ENCODE data around the gene PLA1A. TPM values are rescaled to one million over a fixed set of nuclear protein-coding genes. Genes with fewer than 3 reads are reported as not detected.
A peak's percentile ranks its signal among the peaks of the same experiment; 100 is the strongest.
"Not testable (repeated sequence)": the region's sequence is repeated elsewhere in the genome, so short reads cannot be mapped to it uniquely, and the experiment has no call there.

PLA1A gene, protein sequence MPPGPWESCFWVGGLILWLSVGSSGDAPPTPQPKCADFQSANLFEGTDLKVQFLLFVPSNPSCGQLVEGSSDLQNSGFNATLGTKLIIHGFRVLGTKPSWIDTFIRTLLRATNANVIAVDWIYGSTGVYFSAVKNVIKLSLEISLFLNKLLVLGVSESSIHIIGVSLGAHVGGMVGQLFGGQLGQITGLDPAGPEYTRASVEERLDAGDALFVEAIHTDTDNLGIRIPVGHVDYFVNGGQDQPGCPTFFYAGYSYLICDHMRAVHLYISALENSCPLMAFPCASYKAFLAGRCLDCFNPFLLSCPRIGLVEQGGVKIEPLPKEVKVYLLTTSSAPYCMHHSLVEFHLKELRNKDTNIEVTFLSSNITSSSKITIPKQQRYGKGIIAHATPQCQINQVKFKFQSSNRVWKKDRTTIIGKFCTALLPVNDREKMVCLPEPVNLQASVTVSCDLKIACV
- total RNA-seq = 0.22 and 0.29 TPM in 2 replicates

DNA sequence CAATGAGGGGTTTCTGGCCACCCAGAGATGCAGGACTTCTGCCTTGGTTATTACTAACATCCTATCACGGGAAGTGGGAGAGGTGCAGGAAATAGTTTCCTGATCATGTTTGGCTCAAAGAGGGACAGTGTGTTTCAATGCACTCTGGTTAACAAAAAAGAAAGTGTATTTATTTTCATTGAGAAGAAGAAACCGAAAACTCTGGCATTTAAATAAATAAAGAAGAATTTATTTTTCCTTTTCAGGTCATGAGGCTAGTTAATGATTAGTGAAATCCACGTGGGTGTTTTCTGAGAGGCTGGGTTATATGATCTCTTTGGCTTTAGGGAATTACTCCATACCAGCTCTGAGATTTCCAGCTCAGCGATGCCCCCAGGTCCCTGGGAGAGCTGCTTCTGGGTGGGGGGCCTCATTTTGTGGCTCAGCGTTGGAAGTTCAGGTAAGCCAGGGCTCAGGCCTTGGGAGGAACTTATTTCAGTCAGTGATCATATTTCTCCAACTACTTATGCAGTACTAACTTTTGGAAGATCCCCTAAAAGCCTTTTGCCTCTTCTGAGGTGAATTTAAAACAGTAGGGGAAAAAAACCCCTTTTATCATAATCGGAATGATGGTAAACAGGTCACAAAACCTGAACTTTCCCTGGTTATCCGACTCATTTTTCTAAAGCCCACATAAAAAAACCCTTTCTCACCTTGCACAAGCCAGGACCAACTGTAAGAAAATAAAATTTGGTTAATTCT lies at the start of gene PLA1A:
PLA1A (plus strand) TSS at position 338 of the 741 bp plus-strand sequence; CDS start at position 367, 29 bp downstream.
- no peak within 1 kb of the TSS for H3K4me3 Mint-ChIP-seq
- peak within 1 kb of the TSS; percentile 11 for H3K27ac Mint-ChIP-seq
- DNase-seq (ENCODE audit: low spot score) = no peak
- no peaks in the 10 kb centered on the region for H3K9me3 Mint-ChIP-seq
- no peaks in the 10 kb centered on the region for H3K36me3 Mint-ChIP-seq (ENCODE audit: low read depth)
- H3K4me1 Mint-ChIP-seq (ENCODE audit: low read depth) = peaks cover 41% of the 10 kb centered on the region
- intact Hi-C loops (cut with micrococcal nuclease) = loop anchor here (2.0 kb wide), 1 partner anchor 17 kb away; no protein-coding TSS in a partner anchor
- no peaks in the 10 kb centered on the region for H3K27me3 Mint-ChIP-seq (ENCODE audit: insufficient read depth)

DNA sequence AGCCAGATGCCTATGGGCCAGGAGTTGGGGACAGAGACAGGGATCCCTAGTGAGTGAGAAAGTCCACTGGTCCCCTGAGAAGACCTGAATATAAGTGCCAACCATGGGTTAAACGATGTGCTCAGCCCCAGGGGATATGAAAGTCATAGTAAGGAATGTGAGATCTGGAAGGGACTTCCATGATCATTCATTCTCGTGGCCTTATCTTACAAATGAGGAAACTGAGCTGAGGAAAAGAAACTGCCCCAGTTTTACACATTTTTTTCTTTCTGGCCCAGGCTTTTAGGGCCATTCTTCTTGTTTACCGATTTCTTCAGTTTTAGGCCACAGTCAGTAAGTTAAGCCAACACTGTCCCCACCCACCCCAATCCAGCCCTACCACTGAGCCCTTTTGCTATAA lies 49.3 kb upstream of the PLA1A start:
- intact Hi-C loops (cut with micrococcal nuclease) = no loop called here
- Mint-ChIP-seq H3K27ac (no peak overlapping the region), H3K36me3 (ENCODE audit: low read depth) (peaks cover 22% of the 10 kb centered on the region), H3K9me3 (no peaks in the 10 kb centered on the region), H3K4me1 (ENCODE audit: low read depth) (no peaks in the 10 kb centered on the region), H3K4me3 (no peak overlapping the region), H3K27me3 (ENCODE audit: insufficient read depth) (no peaks in the 10 kb centered on the region)
- no peak for DNase-seq (ENCODE audit: low spot score)

DNA sequence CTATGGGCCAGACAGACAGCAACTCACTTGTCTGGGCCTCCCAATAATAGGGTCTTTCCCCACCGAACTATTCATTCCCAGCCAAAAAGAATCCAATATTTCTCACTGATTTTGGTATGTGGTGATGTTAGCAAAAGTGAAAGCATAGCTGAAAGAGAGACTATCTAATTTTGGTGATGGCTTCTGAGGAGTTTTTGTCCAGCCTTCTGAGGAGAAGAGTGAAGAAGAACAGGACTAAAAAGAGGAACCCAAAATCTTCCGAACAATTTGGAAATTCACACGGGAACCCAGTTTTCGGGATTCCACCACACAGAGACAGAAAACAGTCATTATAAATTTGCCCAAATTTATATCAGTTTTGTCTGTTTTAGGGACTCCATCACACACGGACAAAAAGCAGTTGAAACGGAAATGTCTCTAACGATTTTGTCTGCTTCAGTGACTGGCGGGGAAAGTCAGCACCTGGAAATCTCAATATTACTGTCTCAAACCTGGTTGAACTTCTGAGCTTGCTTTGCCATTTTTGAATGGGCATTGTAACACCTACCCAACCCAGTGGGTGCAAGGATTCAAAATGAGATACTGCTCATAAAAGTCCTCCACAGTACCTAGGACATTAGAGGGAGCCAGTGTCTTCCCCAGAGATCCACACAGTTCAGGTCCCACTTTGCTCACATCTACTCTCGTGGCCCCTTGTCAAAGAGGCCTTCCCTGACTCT lies 47.3 kb upstream of the PLA1A start:
- H3K27ac Mint-ChIP-seq = no peak overlapping the region
- H3K4me1 Mint-ChIP-seq (ENCODE audit: low read depth) = peaks cover 10% of the 10 kb centered on the region
- no peak overlapping the region for H3K4me3 Mint-ChIP-seq
- H3K27me3 Mint-ChIP-seq (ENCODE audit: insufficient read depth) = no peaks in the 10 kb centered on the region
- H3K36me3 Mint-ChIP-seq (ENCODE audit: low read depth) = peaks cover 16% of the 10 kb centered on the region
- intact Hi-C loops (cut with micrococcal nuclease) = no loop called here
- DNase-seq (ENCODE audit: low spot score) = no peak
- H3K9me3 Mint-ChIP-seq = no peaks in the 10 kb centered on the region

DNA sequence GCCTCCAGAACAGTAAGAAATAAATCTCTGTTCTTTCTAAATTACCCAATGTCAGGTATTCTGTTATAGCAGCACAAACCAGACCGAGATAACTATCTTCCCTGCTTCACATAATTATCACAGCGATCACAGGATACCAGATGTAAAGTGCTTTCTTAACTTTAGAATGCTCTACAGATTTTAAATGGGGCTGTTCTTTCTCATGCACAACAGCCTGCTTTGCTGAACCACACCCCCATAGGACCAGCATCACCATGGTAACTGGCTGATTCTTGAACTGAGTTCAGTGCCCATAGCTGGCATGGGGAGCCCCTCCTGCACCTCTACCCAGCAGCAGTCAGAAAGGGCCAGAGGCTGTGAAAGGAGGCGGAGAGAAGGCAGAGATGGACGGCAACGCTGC lies 46.1 kb upstream of the PLA1A start:
- Mint-ChIP-seq H3K36me3 (ENCODE audit: low read depth) (peaks cover 23% of the 10 kb centered on the region), H3K4me1 (ENCODE audit: low read depth) (peaks cover 22% of the 10 kb centered on the region)
- intact Hi-C loops (cut with micrococcal nuclease) = no loop called here

DNA sequence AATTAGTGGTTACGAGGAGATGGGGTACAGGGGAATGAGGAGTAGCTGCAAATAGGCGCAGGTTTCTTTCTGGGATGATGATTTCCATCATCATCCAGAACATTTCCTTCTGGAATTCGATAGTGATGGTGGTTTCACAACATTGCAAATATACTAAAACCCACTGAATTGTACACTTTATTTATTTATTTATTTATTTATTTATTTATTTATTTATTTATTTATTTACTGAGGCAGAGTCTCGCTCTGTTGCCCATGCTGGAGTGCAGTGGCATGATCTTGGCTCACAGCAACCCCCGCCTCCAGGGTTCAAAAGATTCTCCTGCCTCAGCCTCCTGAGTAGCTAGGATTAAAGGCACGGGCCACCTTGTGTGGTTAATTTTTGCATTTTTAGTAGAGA lies 44.8 kb upstream of the PLA1A start:
- peaks cover 33% of the 10 kb centered on the region for H3K36me3 Mint-ChIP-seq (ENCODE audit: low read depth)
- H3K9me3 Mint-ChIP-seq; H3K27ac Mint-ChIP-seq; DNase-seq (ENCODE audit: low spot score); H3K27me3 Mint-ChIP-seq (ENCODE audit: insufficient read depth); intact Hi-C loops (cut with micrococcal nuclease); H3K4me3 Mint-ChIP-seq: not testable (repeated sequence)
- peaks cover 36% of the 10 kb centered on the region for H3K4me1 Mint-ChIP-seq (ENCODE audit: low read depth)

More for the DNA sequence above, 46.1 kb upstream of the PLA1A start:
- Mint-ChIP-seq H3K27ac (no peak overlapping the region), H3K27me3 (ENCODE audit: insufficient read depth) (peaks cover 3% of the 10 kb centered on the region), H3K9me3 (no peaks in the 10 kb centered on the region), H3K4me3 (no peak overlapping the region)
- no peak for DNase-seq (ENCODE audit: low spot score)

DNA sequence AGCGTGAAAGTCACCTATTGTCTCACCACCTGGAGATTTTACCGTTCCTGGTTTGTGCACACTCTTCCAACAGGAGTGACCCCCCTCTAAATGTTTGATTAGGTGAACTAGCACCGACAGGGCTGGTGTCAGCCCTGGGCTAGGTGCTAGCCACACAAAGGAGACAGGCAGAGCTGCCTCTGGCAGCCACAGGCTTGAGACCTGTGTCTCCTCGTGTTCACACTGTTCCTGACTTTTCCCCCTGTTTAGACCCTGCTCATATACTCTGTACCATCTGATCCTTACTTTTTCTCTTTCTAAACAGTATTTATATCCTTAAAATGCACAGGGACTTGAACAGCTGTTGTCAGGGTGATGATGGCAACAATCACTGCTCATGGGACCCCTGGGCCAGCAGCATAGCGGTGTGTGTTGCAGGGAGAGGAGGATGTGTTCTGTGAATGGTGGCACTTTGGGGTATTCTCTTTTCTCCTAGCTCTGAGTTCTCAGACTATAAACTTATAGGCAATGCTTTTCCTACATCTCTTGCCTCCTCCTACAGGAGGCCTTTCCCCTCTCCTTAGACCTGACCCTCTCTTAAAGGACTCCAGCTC lies 43.8 kb upstream of the PLA1A start:
- DNase-seq (ENCODE audit: low spot score) = no peak
- H3K36me3 Mint-ChIP-seq (ENCODE audit: low read depth) = peaks cover 36% of the 10 kb centered on the region
- H3K4me3 Mint-ChIP-seq = no peak overlapping the region
- no peaks in the 10 kb centered on the region for H3K9me3 Mint-ChIP-seq
- H3K27me3 Mint-ChIP-seq (ENCODE audit: insufficient read depth) = peaks cover 3% of the 10 kb centered on the region
- peaks cover 41% of the 10 kb centered on the region for H3K4me1 Mint-ChIP-seq (ENCODE audit: low read depth)
- H3K27ac Mint-ChIP-seq = no peak overlapping the region
- intact Hi-C loops (cut with micrococcal nuclease) = no loop called here

DNA sequence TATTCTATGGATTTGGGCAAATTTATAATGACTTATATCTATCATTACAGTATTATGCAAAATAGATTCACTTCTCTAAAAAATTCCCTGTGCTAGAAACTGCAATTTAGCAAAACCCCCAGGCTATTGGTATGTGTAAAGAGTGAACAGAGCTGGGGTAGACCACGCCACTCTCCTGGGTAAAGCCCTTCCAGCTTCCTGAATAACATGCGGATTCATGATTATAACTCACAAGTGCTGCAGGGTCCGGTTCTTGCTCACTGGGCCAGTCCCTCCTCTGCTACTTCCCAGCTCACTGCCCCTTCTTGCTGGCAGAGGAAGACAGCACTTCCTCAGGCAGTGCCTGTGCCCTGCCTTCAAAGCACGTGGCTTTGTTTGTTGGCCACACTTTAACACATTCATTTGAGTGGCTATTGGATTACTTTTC lies 42.4 kb upstream of the PLA1A start:
- DNase-seq (ENCODE audit: low spot score) = no peak
- peak overlapping the region; percentile 47 for H3K27ac Mint-ChIP-seq
- peaks cover 33% of the 10 kb centered on the region for H3K36me3 Mint-ChIP-seq (ENCODE audit: low read depth)
- peak overlapping the region; percentile 79 for H3K4me3 Mint-ChIP-seq
- peaks cover 55% of the 10 kb centered on the region for H3K4me1 Mint-ChIP-seq (ENCODE audit: low read depth)
- H3K27me3 Mint-ChIP-seq (ENCODE audit: insufficient read depth) = peaks cover 3% of the 10 kb centered on the region
- intact Hi-C loops (cut with micrococcal nuclease) = loop anchor here (5.0 kb wide), 3 partner anchors 258 to 673 kb away; partner anchors contain the start of gene TEX55
- H3K9me3 Mint-ChIP-seq = no peaks in the 10 kb centered on the region

DNA sequence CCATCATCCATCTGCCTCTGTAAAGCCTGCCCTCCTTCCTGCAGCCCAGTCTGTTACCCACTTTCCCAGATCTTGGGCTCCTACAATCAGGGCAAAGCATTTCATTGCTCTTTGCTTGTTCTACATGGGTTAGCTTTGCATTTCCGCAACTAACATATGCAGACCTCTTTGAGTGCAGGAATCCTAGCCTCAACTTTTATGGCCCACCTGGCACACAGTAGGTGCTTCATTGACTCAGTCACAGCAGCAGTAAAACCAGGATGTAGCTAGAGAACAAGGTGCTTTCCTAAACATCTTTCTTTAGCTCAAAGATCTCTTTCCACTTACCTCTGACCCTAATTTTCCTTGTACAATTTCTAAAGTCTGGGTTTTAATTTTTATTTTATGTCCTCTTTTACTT lies 41.8 kb upstream of the PLA1A start:
- peak overlapping the region; percentile 42 for H3K27ac Mint-ChIP-seq
- peaks cover 31% of the 10 kb centered on the region for H3K36me3 Mint-ChIP-seq (ENCODE audit: low read depth)
- no peaks in the 10 kb centered on the region for H3K9me3 Mint-ChIP-seq
- H3K4me1 Mint-ChIP-seq (ENCODE audit: low read depth) = peaks cover 58% of the 10 kb centered on the region
- H3K4me3 Mint-ChIP-seq = peak overlapping the region; percentile 79
- no peak for DNase-seq (ENCODE audit: low spot score)
- peaks cover 3% of the 10 kb centered on the region for H3K27me3 Mint-ChIP-seq (ENCODE audit: insufficient read depth)
- intact Hi-C loops (cut with micrococcal nuclease) = loop anchor here (5.0 kb wide), 3 partner anchors 259 to 674 kb away; partner anchors contain the start of gene TEX55

DNA sequence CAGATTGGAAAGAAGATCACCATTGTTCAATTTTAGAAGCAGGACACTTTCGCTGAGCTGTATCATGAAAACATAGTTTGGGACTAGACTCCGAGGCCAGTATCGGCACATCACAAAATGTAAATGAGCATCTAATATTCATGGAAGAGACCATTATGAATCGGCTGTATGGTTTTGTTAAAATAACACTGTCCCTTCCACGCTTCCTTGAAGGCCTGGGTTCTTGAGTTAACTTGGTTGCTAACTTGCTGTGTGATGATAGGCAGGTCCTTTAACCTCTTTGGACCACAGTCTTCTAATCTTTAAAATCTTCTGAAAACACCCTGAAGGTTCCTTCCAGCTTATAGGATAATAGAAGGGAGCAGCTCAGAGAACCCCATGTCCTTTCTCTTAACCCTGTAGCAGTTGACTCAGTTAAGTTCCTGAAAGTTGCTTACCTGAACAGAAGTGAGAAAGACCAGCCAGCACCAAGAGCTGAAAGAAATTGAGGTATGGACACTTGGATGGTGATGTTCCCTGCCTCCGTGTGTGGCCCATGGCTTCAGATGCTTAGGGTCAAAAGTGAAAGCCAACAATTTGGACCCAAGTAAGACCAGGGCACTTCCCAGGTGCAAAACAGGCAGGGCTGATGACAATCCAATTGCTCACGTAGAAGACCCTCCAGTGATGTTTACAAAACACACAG lies 40.4 kb upstream of the PLA1A start:
- Mint-ChIP-seq H3K4me3 (peak overlapping the region; percentile 79), H3K27me3 (ENCODE audit: insufficient read depth) (peaks cover 3% of the 10 kb centered on the region), H3K4me1 (ENCODE audit: low read depth) (peaks cover 68% of the 10 kb centered on the region), H3K9me3 (no peaks in the 10 kb centered on the region), H3K27ac (peak overlapping the region; percentile 88), H3K36me3 (ENCODE audit: low read depth) (peaks cover 31% of the 10 kb centered on the region)
- DNase-seq (ENCODE audit: low spot score) = no peak
- intact Hi-C loops (cut with micrococcal nuclease) = loop anchor here (5.0 kb wide), 3 partner anchors 260 to 675 kb away; partner anchors contain the start of gene TEX55

DNA sequence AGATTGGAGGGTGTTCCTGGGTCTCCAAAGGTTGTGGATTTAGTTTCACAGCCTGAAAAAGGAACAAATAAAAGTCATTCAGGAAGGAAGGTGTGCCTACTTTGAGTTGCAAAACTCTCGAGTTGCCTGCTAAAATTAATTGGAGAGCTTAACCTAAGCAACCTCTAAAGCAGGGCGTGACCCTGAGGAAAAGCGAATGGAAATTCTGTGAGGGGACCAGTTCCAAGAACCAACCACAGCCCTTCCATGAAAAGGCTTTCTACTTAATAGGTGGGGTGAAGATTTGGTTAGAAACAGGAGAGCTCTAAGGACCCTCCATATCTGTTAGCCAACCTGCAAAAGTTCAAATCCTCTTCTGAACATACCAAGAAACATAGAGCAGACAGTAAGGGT lies 39.8 kb upstream of the PLA1A start:
- H3K27ac Mint-ChIP-seq = peak overlapping the region; percentile 88
- no peaks in the 10 kb centered on the region for H3K9me3 Mint-ChIP-seq
- peaks cover 29% of the 10 kb centered on the region for H3K36me3 Mint-ChIP-seq (ENCODE audit: low read depth)
- intact Hi-C loops (cut with micrococcal nuclease) = loop anchor here (2.0 to 5.0 kb wide), 5 partner anchors 35 to 676 kb away; partner anchors contain the start of gene TEX55
- H3K27me3 Mint-ChIP-seq (ENCODE audit: insufficient read depth) = peaks cover 4% of the 10 kb centered on the region
- H3K4me1 Mint-ChIP-seq (ENCODE audit: low read depth) = peaks cover 73% of the 10 kb centered on the region
- DNase-seq (ENCODE audit: low spot score) = no peak
- peak overlapping the region; percentile 79 for H3K4me3 Mint-ChIP-seq

DNA sequence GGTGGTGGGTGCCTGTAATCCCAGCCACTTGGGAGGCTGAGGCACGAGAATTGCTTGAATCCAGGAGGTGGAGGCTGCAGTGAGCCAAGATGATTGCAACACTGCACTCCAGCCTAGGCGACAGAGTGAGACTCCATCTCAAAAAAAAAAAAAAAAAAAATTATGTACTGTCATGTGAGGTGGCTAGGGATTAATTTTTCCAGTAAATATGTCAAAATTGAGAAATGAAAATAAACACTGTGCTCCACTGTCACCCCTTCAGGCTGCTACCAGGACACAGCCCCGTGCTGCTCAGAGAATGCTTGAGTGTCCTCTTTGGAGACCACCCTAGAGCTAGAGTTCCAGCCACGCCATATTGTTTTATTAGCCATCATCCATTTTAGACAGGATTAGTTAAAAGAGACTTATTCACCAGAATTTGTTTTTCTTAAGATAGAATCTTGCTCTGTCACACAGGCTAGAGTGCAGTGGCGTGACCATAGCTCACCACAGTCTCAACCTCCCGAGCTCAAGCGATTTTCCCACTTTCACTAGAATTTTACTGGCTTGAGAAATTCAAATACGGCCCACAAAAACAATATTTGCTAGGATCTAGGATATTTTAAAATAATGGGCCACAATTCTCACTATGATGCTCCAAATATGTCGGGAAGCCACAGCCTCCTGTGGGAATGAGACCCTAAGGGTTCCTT lies 38.9 kb upstream of the PLA1A start:
- DNase-seq (ENCODE audit: low spot score) = no peak
- Mint-ChIP-seq H3K4me3 (peak overlapping the region; percentile 79), H3K27ac (peak overlapping the region; percentile 88)

More for the DNA sequence above, 38.9 kb upstream of the PLA1A start:
- Mint-ChIP-seq H3K36me3 (ENCODE audit: low read depth) (peaks cover 29% of the 10 kb centered on the region), H3K4me1 (ENCODE audit: low read depth) (peaks cover 74% of the 10 kb centered on the region), H3K27me3 (ENCODE audit: insufficient read depth) (peaks cover 4% of the 10 kb centered on the region), H3K9me3 (no peaks in the 10 kb centered on the region)
- intact Hi-C loops (cut with micrococcal nuclease) = loop anchor here (1.0 to 5.0 kb wide), 10 partner anchors 21 to 676 kb away; partner anchors contain the start of genes ADPRH, TEX55, TIMMDC1 and TMEM39A

All from activated T-helper 1 cell treated with anti-CD3 and anti-CD28 coated beads, Interleukin-12 subunit alpha, Interleukin-12 subunit beta, Interleukin-2, Interleukin-4 antibody, amounts not matched to agents 30 ng/mL and 10 ng/mL and 1 ng/mL, durations not matched to agents 14 hours and 24 hours and 36 hours (primary cell).